ENCODE measurements around the gene PGRMC2.

PGRMC2 gene

DNA sequence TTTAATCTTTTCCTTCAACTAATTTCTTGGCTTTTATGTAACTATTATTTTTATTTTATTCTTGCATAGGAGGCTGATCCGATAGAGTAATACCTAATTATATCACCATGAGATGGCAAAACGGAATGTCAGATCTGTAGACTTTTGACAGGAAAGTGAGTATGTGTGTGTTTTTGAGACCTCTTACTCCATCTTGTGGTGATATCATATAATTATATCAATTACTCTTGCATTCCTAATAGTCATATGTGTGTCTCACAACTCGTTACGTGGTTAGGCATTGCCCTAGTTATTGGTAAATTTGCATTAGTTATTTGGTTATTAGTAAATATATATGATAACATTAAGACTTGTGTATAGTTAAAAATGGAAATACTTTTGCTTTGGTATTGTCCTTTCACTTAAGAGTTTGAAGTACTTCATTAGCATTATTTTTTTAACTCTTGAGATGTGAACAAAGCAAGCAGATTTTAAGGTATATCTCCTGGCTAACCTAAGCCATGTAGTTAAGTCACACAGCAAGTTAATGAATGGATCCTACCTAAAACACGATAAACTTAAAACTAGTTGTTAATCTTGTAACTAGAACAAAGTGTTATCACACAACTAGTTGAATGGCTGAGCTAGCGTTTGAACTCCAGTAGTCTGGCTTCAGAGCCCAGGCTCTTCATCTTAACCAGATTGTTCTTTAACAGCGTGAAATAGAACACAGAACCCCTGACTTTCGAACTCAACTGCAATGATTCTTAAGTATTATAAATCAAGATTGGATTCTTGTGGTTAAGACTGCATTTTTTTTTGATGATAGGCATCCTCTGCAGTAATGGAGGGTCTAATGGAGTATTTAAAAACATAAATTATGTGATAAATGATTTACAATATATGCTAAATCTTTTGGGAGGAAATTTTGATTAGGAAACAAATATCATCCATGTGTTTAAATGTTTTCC is 67.1 kb downstream of the PGRMC2 start:
- peak; percentile 5 for DNase-seq (ENCODE audit: low read depth)
